Measurements from ENCODE around the gene GPR31.

DNA sequence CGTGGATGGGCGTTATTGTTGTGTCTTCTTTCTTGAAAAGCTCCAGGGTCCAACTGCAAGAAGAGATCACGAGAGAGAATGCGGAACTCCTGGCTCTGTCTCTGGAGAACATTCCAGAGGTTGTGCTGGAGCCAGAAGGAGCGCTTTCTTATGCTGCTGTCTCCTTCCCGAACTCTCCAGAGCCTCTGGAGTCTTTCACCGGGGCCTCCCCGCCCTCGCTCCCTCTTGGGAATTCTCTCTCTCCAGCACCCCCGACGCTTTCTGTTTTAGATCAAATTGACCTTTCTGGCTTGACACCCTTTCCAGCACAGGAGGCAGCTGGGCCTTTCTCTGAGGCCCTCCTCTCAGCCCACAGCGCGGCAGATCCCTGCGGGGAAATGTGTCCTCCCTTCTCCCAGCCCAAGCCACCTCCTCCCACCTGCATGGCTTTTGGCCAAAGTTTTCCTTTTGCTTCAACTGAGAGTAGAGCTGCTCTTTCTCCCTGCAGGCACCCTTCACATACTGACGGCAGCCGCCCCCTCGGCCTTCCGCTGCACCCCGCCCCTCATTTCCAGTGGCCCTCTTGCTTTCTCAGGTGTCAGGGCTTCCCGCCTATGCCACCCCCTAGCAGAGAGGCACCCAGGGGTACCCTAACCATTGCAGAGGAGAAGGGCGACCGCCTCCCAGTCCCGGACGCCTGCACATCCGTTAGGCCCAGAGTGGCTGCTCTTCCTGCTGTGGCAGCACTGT, 41.5 kb downstream of the GPR31 start:
- TF ChIP-seq POLR2A (IDR thresholded peaks at IDR 0.05) (no peak), EP300 (IDR thresholded peaks at IDR 0.05) (no peak)
- TF ChIP-seq, protein P1, sequence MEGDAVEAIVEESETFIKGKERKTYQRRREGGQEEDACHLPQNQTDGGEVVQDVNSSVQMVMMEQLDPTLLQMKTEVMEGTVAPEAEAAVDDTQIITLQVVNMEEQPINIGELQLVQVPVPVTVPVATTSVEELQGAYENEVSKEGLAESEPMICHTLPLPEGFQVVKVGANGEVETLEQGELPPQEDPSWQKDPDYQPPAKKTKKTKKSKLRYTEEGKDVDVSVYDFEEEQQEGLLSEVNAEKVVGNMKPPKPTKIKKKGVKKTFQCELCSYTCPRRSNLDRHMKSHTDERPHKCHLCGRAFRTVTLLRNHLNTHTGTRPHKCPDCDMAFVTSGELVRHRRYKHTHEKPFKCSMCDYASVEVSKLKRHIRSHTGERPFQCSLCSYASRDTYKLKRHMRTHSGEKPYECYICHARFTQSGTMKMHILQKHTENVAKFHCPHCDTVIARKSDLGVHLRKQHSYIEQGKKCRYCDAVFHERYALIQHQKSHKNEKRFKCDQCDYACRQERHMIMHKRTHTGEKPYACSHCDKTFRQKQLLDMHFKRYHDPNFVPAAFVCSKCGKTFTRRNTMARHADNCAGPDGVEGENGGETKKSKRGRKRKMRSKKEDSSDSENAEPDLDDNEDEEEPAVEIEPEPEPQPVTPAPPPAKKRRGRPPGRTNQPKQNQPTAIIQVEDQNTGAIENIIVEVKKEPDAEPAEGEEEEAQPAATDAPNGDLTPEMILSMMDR (IDR thresholded peaks at IDR 0.05): no peak
